ENCODE measurements around the gene FUT7.
"Not testable (repeated sequence)": the region's sequence is repeated elsewhere in the genome, so short reads cannot be mapped to it uniquely, and the experiment has no call there.

FUT7 gene

DNA sequence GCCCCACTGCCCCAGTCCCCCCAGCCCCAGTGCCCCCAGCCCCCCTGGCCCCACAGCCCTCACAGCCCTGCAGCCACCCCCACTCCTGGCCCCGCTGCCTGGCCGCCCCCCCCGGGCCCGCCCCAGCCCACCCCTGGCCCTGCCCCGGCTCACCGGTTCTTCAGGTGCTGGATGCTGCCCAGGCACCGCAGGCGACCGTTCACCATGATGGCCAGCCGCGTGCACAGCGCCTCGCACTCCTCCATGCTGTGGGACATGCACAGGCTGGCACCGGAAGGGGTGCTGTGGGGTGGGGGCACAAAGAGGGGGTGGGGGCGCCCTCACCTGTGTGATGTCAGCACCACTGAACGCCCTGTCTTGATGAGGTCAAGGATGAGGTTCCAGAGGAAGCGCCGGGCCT, 22.7 kb downstream of the FUT7 start:
- Histone ChIP-seq H3K4me3 (no peak overlapping the region), H3K27ac (no peak overlapping the region), H3K9me3 (ENCODE audit: low read depth, low read length) (no peaks in the 10 kb centered on the region), H3K36me3 (ENCODE audit: insufficient read depth, low read length) (no peaks in the 10 kb centered on the region), H3K9ac (ENCODE audit: insufficient read length) (no peak overlapping the region)
- DNase-seq (ENCODE audit: low read depth, low spot score): no peak
- TF ChIP-seq POLR2AphosphoS5 (IDR thresholded peaks at IDR 0.05; ENCODE audit: borderline replicate concordance, low read depth, low read length) (no peak), FOXP2 (optimal IDR thresholded peaks at IDR 0.05; ENCODE audit: control extremely low read depth, extremely low read length, insufficient read depth) (no peak), EZH2 (IDR thresholded peaks at IDR 0.05) (no peak)

DNA sequence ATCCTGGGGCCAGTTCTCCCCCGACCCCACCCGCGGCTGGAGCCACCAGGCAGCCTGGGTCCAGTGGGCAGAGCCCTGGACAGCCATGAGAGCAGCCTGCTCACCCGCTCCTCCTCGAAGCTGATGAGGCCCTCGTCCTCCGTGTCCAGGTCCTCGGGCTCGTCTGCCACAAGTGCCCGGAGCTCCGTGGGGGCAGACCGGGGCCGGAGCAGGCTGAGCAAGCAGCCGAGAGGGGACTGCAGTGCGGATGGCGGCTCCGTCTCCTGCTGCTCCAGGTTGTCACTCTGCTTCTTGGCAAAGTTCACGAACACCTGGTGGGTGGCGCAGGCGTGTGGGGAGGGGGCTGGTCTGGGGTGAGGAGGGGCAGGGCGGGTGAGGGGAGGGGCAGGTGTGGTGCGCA, 23.6 kb downstream of the FUT7 start:
- H3K9me3 ChIP-seq (ENCODE audit: low read depth, low read length): no peaks in the 10 kb centered on the region
- TF ChIP-seq EZH2 (IDR thresholded peaks at IDR 0.05): no peak
- no peak for TF ChIP-seq POLR2AphosphoS5 (IDR thresholded peaks at IDR 0.05; ENCODE audit: borderline replicate concordance, low read depth, low read length)
- TF ChIP-seq FOXP2 (optimal IDR thresholded peaks at IDR 0.05; ENCODE audit: control extremely low read depth, extremely low read length, insufficient read depth): no peak
- H3K36me3 ChIP-seq (ENCODE audit: insufficient read depth, low read length): no peaks in the 10 kb centered on the region
- no peak overlapping the region for H3K9ac ChIP-seq (ENCODE audit: insufficient read length)
- no peak overlapping the region for H3K27ac ChIP-seq
- no peak overlapping the region for H3K4me3 ChIP-seq
- no peak for DNase-seq (ENCODE audit: low read depth, low spot score)

DNA sequence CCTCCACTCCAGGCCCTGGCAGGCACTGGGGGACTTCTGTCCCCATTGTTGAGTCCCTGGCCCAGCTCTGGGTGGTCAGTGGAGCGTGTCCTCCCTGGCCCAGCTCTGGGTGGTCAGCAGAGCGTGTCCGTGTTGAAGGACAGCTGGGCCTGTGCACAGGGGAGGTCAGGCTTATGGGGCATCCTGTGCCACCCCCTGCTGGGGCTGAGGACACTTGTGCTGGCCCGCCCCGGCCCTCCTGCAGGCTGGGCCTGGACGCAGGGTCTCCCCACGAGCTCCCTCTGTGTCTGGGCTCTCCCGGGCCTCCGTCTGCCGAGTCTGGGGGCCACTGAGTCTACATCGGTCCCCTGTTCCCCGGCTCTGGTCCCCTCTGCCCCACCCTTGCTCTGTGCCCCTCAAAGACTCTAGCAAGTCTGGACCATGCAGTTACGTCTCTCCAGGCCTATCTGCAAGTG, 24.0 kb downstream of the FUT7 start:
- no peak for DNase-seq (ENCODE audit: low read depth, low spot score)
- Histone ChIP-seq H3K36me3 (ENCODE audit: insufficient read depth, low read length) (no peaks in the 10 kb centered on the region), H3K9ac (ENCODE audit: insufficient read length) (no peak overlapping the region), H3K9me3 (ENCODE audit: low read depth, low read length) (no peaks in the 10 kb centered on the region), H3K27ac (no peak overlapping the region), H3K4me3 (no peak overlapping the region)
- TF ChIP-seq EZH2 (IDR thresholded peaks at IDR 0.05): no peak
- TF ChIP-seq POLR2AphosphoS5 (IDR thresholded peaks at IDR 0.05; ENCODE audit: borderline replicate concordance, low read depth, low read length): no peak
- TF ChIP-seq FOXP2 (optimal IDR thresholded peaks at IDR 0.05; ENCODE audit: control extremely low read depth, extremely low read length, insufficient read depth): no peak

DNA sequence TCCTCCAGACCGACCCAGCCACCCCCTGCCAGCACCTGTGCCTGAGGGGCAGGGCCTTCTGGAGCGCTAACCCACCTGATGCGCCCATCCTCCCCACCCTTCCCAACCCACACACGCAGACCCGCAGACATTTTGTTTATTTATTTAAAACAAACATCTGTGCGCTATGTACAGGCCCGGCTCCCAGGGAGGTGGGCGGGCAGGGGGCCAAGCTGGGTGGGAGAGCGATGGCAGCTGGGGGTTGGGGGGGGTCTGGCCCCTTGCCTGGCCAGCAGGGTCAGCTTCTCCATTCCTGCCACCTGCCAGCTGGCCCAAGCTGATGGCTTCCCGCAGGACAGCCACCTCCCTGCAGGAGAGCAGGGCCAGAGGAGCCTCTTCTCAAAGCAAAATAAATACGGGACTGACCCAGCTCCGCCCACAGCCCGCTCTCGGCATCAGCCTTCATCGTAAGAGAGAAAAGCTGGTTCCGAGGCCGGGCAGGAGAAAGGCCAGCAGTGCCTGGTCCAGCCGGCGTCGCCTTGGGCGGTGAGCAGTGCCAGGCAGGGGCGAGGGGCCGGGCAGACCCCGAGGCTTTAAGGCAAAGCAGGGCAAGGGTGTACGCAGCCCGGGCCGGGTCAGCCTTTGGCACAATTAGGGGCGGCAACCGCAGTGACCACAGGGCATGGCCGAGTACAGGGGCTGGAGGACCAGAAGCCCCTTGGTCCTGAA, 24.6 kb downstream of the FUT7 start:
- no peak overlapping the region for H3K4me3 ChIP-seq
- no peaks in the 10 kb centered on the region for H3K9me3 ChIP-seq (ENCODE audit: low read depth, low read length)
- no peak for DNase-seq (ENCODE audit: low read depth, low spot score)
- no peak overlapping the region for H3K9ac ChIP-seq (ENCODE audit: insufficient read length)
- no peak overlapping the region for H3K27ac ChIP-seq
- no peaks in the 10 kb centered on the region for H3K36me3 ChIP-seq (ENCODE audit: insufficient read depth, low read length)
- TF ChIP-seq POLR2AphosphoS5 (IDR thresholded peaks at IDR 0.05; ENCODE audit: borderline replicate concordance, low read depth, low read length) (no peak), FOXP2 (optimal IDR thresholded peaks at IDR 0.05; ENCODE audit: control extremely low read depth, extremely low read length, insufficient read depth) (no peak), EZH2 (IDR thresholded peaks at IDR 0.05) (no peak)

DNA sequence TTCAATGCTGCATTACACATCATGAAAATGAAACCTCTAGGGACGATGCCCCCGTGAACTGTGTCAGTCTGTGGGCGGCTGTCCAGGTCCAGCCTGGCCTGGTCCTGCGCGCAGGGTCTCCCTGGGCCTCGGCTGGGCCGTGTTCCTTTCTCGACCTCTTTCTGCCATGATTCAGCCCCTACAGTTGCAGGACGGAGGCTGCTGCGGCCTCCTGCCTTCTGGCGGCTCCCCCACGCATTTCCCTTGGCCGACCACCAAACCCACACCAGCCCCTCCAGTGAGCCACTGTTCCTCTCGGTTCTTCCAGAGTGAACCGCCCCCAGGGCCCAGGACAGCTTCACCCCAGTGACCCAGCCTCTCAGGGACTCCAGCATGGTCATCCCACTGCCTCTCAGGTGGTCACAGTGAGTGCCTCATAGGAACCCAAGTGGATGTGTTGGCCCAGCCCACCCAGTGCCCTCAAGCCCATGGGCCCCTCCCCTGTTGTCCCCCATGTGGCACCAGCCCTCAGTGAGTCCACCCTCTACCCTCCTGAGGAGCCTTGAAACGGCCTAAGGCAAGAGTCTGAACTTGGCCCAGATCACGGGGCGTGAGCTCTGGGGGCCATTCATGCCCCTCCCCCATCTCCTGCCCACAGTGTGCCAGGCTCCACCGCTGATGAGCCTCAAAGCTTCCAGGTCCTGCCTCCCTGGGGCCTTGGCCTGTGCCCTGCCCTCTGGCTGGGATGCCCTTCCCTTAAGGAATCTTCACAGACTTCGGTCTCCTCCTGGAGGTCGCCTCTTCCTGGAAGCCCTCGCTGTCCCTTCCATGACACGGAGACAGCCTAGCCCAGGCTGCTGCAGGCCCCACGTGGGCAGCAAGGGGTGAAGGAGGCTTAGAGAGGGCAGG, 25.5 kb downstream of the FUT7 start:
- H3K4me3 ChIP-seq: no peak overlapping the region
- no peak for TF ChIP-seq EZH2 (IDR thresholded peaks at IDR 0.05)
- TF ChIP-seq POLR2AphosphoS5 (IDR thresholded peaks at IDR 0.05; ENCODE audit: borderline replicate concordance, low read depth, low read length): no peak
- TF ChIP-seq FOXP2 (optimal IDR thresholded peaks at IDR 0.05; ENCODE audit: control extremely low read depth, extremely low read length, insufficient read depth): no peak
- no peaks in the 10 kb centered on the region for H3K36me3 ChIP-seq (ENCODE audit: insufficient read depth, low read length)
- no peak overlapping the region for H3K27ac ChIP-seq
- DNase-seq (ENCODE audit: low read depth, low spot score): no peak
- no peaks in the 10 kb centered on the region for H3K9me3 ChIP-seq (ENCODE audit: low read depth, low read length)
- no peak overlapping the region for H3K9ac ChIP-seq (ENCODE audit: insufficient read length)

DNA sequence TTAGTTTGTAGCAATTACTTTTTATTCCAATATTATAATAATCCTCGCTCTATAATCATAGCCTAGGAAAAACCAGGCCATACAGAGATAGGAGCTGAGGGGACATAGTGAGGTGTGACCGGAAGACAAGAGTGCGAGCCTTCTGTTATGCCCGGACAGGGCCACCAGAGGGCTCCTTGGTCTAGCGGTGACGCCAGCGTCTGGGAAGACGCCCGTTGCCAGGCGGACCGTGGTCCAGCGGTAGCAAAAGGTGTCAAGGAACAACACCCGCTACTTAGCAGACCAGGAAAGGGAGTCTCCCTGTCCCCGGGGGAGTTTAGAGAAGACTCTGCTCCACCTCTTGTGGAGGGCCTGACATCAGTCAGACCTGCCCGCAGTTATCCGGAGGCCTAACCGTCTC, 27.6 kb downstream of the FUT7 start:
- H3K9me3 ChIP-seq (ENCODE audit: low read depth, low read length); H3K4me3 ChIP-seq; H3K9ac ChIP-seq (ENCODE audit: insufficient read length); H3K27ac ChIP-seq; H3K36me3 ChIP-seq (ENCODE audit: insufficient read depth, low read length); DNase-seq (ENCODE audit: low read depth, low spot score): not testable (repeated sequence)

DNA sequence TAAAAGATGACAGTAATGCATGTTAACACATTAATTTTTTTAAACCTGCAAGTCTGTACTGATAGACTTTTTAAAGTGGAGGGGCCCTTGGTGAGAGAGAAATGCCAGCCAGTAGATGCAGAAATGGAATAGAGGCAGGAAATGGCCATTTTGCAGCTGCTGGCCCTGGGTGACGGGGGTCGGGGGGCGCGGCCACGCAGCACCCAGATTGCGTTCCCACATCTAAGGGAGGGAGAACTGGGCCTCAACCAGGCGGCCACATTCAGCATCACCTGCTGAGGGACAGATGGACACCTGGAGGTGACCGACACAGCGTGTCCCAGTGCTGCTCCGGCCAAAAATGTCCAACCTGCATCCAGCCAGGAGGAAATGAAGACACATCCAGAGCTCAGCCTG, 29.2 kb downstream of the FUT7 start:
- DNase-seq (ENCODE audit: low read depth, low spot score): no peak
- Histone ChIP-seq H3K27ac (no peak overlapping the region), H3K4me3 (no peak overlapping the region), H3K36me3 (ENCODE audit: insufficient read depth, low read length) (no peaks in the 10 kb centered on the region), H3K9me3 (ENCODE audit: low read depth, low read length) (no peaks in the 10 kb centered on the region), H3K9ac (ENCODE audit: insufficient read length) (no peak overlapping the region)
- TF ChIP-seq POLR2AphosphoS5 (IDR thresholded peaks at IDR 0.05; ENCODE audit: borderline replicate concordance, low read depth, low read length) (no peak), EZH2 (IDR thresholded peaks at IDR 0.05) (no peak), FOXP2 (optimal IDR thresholded peaks at IDR 0.05; ENCODE audit: control extremely low read depth, extremely low read length, insufficient read depth) (no peak)

DNA sequence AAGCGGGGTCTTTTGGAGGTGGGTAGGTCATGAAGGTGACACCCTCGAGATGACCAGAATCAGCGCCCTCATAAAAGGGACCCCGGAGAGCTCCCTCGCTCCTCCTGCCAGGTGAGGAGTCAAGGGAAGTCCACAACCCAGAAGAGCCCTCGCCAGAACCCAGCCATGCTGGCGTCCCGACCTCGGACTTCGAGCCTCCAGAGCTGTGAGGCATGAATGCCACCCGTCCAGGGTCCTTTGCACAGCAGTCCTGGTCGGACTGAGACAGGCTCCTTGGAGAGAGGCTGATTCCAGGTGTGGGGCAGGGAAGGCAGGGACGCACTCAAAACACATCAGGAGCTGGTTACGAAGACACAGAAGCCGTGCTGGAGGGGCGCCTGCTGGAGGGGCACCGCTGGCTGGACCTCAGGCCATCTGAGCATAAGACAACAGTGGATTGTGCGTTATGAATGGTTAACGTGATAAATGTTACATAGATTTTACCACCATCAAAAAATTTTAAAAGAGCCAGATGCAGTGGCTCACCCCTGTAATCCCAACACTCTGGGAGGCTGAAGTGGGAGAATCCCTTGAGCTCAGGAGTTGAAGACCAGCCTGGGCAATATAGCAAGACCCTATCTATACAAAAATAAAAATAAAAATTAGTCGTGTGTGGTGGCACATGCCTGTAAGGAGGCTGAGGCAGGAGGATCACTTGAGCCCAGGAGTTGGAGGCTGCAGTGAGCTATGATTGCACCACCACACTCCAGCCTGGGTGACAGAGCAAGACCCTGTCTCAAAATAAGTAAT, 29.8 kb downstream of the FUT7 start:
- no peak overlapping the region for H3K9ac ChIP-seq (ENCODE audit: insufficient read length)
- no peaks in the 10 kb centered on the region for H3K36me3 ChIP-seq (ENCODE audit: insufficient read depth, low read length)
- H3K27ac ChIP-seq: no peak overlapping the region
- no peaks in the 10 kb centered on the region for H3K9me3 ChIP-seq (ENCODE audit: low read depth, low read length)
- no peak for DNase-seq (ENCODE audit: low read depth, low spot score)
- no peak for TF ChIP-seq POLR2AphosphoS5 (IDR thresholded peaks at IDR 0.05; ENCODE audit: borderline replicate concordance, low read depth, low read length)
- TF ChIP-seq FOXP2 (optimal IDR thresholded peaks at IDR 0.05; ENCODE audit: control extremely low read depth, extremely low read length, insufficient read depth): no peak
- TF ChIP-seq EZH2 (IDR thresholded peaks at IDR 0.05): no peak
- no peak overlapping the region for H3K4me3 ChIP-seq
